NCI-H524 (cell line): ENCODE data around the gene PNMA8B.

Source experiments
- DNase-seq, 2 experiments: peaks; one replicate each; lab custom pipeline; 2025; lab: John Stamatoyannopoulos, UW

The PNMA8B gene

GRCh38 chr19:46513461-46514236 lies 18.0 kb upstream of the PNMA8B start:
- peak; percentile 17 to 70 for DNase-seq

GRCh38 chr19:46511237-46511636 lies 15.6 kb upstream of the PNMA8B start:
- no peak for DNase-seq

GRCh38 chr19:46508206-46508605 lies 12.5 kb upstream of the PNMA8B start:
- DNase-seq = no peak

GRCh38 chr19:46503848-46504453 lies 8.3 kb upstream of the PNMA8B start:
- peak in 1 of 2 experiments; percentile 9 for DNase-seq

GRCh38 chr19:46502891-46503290 lies 7.2 kb upstream of the PNMA8B start:
- DNase-seq = no peak

GRCh38 chr19:46499692-46500091 lies 4.0 kb upstream of the PNMA8B start:
- no peak for DNase-seq

GRCh38 chr19:46497773-46498172 lies 2.1 kb upstream of the PNMA8B start:
- DNase-seq = no peak

GRCh38 chr19:46496886-46497285 lies 1.2 kb upstream of the PNMA8B start:
- peak; percentile 54 to 76 for DNase-seq

GRCh38 chr19:46496304-46496703 lies 637 bp upstream of the PNMA8B start:
- no peak for DNase-seq

- no peak for DNase-seq
These were observed 504 bp downstream of the PNMA8B start for GRCh38 chr19:46494941-46495785.

GRCh38 chr19:46494146-46494940 lies 1.3 kb downstream of the PNMA8B start:
- no peak for DNase-seq

GRCh38 chr19:46493236-46494145 lies 2.2 kb downstream of the PNMA8B start:
- no peak for DNase-seq

GRCh38 chr19:46492841-46493235 lies 2.8 kb downstream of the PNMA8B start:
- no peak for DNase-seq

- no peak for DNase-seq
These were observed 3.5 kb downstream of the PNMA8B start for GRCh38 chr19:46491975-46492682.

GRCh38 chr19:46490774-46491173 lies 4.9 kb downstream of the PNMA8B start:
- no peak for DNase-seq

GRCh38 chr19:46489445-46490272 lies 6.0 kb downstream of the PNMA8B start:
- DNase-seq = peak; percentile 18 to 41

GRCh38 chr19:46488551-46488950 lies 7.1 kb downstream of the PNMA8B start:
- no peak for DNase-seq

GRCh38 chr19:46487802-46488445 lies 7.7 kb downstream of the PNMA8B start:
- peak; percentile 52 to 71 for DNase-seq
